SJSA1 (cell line): ENCODE data around the gene CLASP2. TPM values are rescaled to one million over a fixed set of nuclear protein-coding genes. Genes with fewer than 3 reads are reported as not detected.

Experiments
- DNase-seq, 2 experiments: peaks; one replicate each; pipeline ENCODE4 v3.0.0-alpha.2; 2015 to 2020; ENCODE audit warnings: low spot score in 2 of 2, low read depth in 1 of 2
- H3K27ac ChIP-seq: fragments of 250-450 bp; sonication (Bioruptor Pico); 2 replicates; pipeline ENCODE4 v1.5.1; 2020; ENCODE audit warnings: mild to moderate bottlenecking, moderate library complexity
- H3K27me3 ChIP-seq: fragments of 250-450 bp; sonication (Bioruptor Pico); replicated peaks from 2 replicates; pipeline ENCODE4 v1.5.1; 2020; ENCODE audit warnings: mild to moderate bottlenecking, moderate library complexity
- H3K36me3 ChIP-seq: fragments of 250-450 bp; sonication (Bioruptor Pico); 2 replicates; pipeline ENCODE4 v1.5.1; 2020; ENCODE audit warnings: mild to moderate bottlenecking
- H3K4me1 ChIP-seq: fragments of 250-450 bp; sonication (Bioruptor Pico); replicated peaks from 2 replicates; pipeline ENCODE4 v1.6.1; 2021; ENCODE audit warnings: mild to moderate bottlenecking
- H3K4me3 ChIP-seq: fragments of 250-450 bp; sonication (Bioruptor Pico); 2 replicates; pipeline ENCODE4 v1.5.1; 2020; ENCODE audit warnings: mild to moderate bottlenecking
- H3K9me3 ChIP-seq: fragments of 250-450 bp; sonication (Bioruptor Pico); replicated peaks from 2 replicates; pipeline ENCODE4 v1.5.1; 2020; ENCODE audit warnings: mild to moderate bottlenecking
- total RNA-seq: library from RNA; depleted of rRNA; stranded (reverse); fragments of >200 nt; shearing (Covaris generic); gene quantifications from 2 replicates; pipeline ENCODE4 v1.2.3, GENCODE V29; 2014

The CLASP2 gene
- total RNA-seq, 1 experiment from 2014 or later, result 51.2 TPM

DNA sequence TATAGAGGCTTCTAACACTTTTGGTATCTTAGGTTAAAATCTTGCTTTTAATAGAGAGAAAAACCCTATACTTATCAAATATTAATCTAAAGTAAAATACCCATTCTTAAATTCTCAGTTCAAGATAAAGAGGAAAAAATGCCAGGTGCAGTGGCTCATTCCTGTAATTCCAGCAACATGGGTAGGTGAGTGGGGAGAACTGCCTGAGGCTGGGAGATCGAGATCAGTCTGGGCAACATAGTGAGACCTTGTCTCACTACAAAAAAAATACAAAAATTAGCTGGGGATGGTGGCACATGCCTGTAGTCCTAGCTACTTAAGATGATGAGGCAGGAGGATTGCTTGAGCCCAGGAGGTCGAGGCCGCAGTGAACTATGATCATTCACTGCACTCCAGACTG is 135.8 kb downstream of the CLASP2 start:
- Histone ChIP-seq H3K4me1 (peaks cover 25% of the 10 kb centered on the region), H3K9me3 (no peaks in the 10 kb centered on the region), H3K27me3 (no peaks in the 10 kb centered on the region), H3K4me3 (no peak overlapping the region), H3K36me3 (no peaks in the 10 kb centered on the region), H3K27ac (no peak overlapping the region)
- no peak for DNase-seq

DNA sequence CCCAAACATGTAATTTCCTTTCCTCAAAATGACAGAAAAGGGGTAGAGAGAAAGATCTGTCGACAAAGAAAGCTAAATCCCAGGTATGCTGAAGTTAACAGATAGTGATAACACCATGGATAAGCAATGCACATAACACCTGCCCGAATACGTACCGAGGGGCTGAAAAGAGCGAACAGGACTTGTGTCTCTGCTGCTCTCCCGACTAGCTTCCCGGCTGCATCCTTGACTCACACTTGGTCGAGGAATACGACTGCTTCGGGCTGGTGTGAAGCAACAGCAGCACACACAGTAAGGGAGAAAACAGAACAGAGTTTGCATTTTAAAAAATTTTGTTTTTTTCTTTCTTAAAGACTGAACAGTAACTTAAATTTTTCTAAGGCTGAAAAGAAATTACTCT is 136.4 kb downstream of the CLASP2 start:
- no peak overlapping the region for H3K27ac ChIP-seq
- DNase-seq, result no peak
- no peaks in the 10 kb centered on the region for H3K9me3 ChIP-seq
- no peaks in the 10 kb centered on the region for H3K36me3 ChIP-seq
- no peaks in the 10 kb centered on the region for H3K27me3 ChIP-seq
- H3K4me3 ChIP-seq, result no peak overlapping the region
- peaks cover 26% of the 10 kb centered on the region for H3K4me1 ChIP-seq

DNA sequence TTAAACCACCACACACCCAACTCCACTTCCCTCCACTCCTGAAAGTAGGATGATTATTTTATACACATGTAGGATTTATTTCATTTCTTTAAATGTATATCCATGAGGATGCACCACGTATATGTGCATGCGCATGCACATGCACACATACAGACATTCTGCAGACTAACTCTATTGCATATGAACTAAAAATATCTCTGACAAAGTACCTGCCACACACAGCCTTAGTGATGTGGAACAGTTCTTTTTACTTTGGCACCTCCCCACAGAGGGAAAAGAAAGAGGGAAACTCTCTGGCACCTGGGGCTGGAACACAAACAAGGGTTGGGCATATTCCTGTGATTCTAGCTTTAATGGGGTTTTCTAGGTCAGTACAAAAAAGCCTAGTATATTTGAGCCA is 138.2 kb downstream of the CLASP2 start:
- Histone ChIP-seq H3K27me3 (no peaks in the 10 kb centered on the region), H3K4me3 (no peak overlapping the region), H3K27ac (peak overlapping the region; percentile 49), H3K36me3 (no peaks in the 10 kb centered on the region), H3K9me3 (no peaks in the 10 kb centered on the region), H3K4me1 (peaks cover 26% of the 10 kb centered on the region)
- peak in 1 of 2 experiments; percentile 1 for DNase-seq

DNA sequence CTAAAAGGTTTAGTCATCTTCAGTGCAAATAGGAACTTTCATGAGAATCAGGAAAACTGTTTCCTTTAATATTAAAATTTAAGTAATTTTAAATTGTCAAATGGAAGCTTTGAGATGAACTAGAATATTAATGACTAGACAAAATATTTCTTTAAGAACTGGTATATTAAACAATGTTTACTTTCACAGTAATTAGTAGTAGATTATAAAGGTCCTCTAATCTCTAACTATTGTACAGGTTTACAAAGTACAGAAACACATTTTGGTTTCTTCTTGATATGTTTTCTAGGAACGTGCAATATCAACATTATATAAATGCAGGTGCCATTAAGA is 138.9 kb downstream of the CLASP2 start:
- Histone ChIP-seq H3K4me3 (no peak overlapping the region), H3K36me3 (no peaks in the 10 kb centered on the region), H3K9me3 (no peaks in the 10 kb centered on the region), H3K4me1 (peaks cover 26% of the 10 kb centered on the region), H3K27me3 (no peaks in the 10 kb centered on the region), H3K27ac (peak overlapping the region; percentile 49)
- DNase-seq, result no peak

DNA sequence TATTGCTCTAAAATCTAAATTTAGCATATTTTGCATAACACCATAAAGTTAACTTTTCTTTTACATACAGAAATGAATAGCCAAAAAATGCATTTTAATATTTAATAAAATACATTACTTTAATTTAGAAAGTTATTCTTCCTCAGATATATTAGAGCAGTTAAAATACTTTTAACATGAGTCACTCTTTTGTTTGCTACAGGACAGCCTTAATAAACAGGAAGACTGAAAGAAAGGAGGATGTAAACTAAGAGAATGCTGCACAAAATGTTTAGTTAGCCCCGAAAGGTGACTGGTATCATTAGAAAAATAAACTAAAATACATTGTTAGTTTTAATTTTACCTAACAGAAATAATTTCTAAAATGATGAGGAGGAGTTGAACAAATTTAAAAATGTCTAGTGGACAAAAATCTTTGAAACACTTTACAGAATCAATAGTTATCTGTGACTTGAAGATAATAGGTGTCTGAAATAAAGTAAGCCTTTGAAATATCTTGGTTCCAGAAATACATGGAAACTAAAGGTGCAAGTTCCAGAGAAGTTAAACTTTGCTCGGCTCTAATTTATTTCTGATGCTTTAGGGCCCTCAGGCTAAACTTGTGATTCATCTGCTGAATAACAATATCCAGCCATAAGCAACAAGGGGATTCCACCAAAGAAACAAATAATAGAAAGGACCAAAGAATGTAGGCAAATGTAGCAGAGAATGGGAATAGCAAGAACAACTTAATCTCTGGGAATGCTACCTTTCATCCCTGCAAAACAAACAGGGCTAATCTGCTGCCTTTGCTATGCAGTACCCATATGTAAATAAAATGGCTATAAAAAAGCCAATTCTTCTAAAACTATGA is 139.5 kb downstream of the CLASP2 start:
- Histone ChIP-seq H3K27ac (peak overlapping the region; percentile 80), H3K4me3 (no peak overlapping the region), H3K36me3 (no peaks in the 10 kb centered on the region)

DNA sequence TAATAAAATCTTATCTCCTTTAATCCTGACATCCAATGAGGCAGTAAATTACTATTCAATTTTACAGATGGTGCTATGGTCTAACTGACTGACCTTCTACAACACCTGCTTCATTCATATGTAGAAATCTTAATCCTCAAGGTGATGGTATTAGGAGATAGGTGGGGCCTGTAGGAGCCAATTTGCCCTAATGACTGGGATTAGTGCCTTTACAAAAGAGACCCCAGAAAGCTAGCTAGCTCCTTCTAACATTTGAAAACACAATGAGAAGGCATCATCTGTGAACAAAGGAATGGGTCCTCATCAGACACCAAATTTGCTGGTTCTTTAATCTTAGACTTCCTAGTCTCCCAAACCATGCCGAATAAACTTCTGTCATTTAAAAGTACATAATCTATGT is 140.5 kb downstream of the CLASP2 start:
- Histone ChIP-seq H3K4me3 (no peak overlapping the region), H3K27ac (peak overlapping the region; percentile 80), H3K27me3 (no peaks in the 10 kb centered on the region), H3K9me3 (no peaks in the 10 kb centered on the region), H3K36me3 (peaks cover 3% of the 10 kb centered on the region), H3K4me1 (peaks cover 26% of the 10 kb centered on the region)
- DNase-seq, result no peak

More for the DNA sequence above, 139.5 kb downstream of the CLASP2 start:
- peaks cover 26% of the 10 kb centered on the region for H3K4me1 ChIP-seq
- peak; percentile 48 to 81 for DNase-seq
- H3K9me3 ChIP-seq, result no peaks in the 10 kb centered on the region
- no peaks in the 10 kb centered on the region for H3K27me3 ChIP-seq

DNA sequence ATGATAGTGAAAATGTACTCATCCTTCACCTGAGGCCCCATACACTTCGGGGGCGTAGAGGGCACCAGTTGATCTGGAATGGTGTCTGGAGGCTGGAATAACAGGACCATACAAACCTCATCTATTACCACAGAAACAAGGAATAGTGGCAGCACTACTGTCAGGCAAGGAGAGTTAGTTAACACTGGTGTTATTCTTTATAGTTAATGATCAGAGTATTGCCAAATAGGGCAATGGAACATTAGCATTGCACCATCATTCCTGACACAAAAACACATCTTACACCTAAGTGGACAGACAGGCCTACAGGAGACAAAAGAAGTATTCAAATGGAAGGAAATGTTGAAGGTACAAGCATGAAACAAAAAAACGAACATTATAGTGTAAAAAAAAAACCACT is 140.9 kb downstream of the CLASP2 start:
- H3K4me3 ChIP-seq, result no peak overlapping the region
- no peaks in the 10 kb centered on the region for H3K27me3 ChIP-seq
- no peak for DNase-seq
- H3K4me1 ChIP-seq, result peaks cover 26% of the 10 kb centered on the region
- no peaks in the 10 kb centered on the region for H3K9me3 ChIP-seq
- no peak overlapping the region; the same call in 1 of the 2 replicates for H3K27ac ChIP-seq
- peaks cover 3% of the 10 kb centered on the region for H3K36me3 ChIP-seq

DNA sequence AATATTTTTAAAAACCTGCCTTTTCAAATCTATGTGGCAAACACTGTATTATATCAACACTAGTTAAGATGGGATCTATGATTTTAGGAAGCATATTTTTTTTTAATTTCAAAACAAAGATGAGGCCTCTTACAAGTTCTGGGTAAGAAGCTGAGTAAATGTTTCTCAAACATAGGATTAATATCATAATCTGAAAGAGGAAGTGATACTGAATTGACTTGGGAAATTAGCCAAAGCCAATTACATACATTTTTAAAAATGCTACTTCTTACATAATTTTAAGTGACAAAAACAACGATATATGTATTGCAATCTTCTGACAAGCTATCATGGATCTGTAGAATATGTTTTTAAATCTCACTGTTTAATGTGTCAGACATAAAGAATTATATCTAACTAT is 142.7 kb downstream of the CLASP2 start:
- no peak overlapping the region for H3K4me3 ChIP-seq
- H3K27me3 ChIP-seq, result no peaks in the 10 kb centered on the region
- H3K27ac ChIP-seq, result no peak overlapping the region
- H3K36me3 ChIP-seq, result peaks cover 3% of the 10 kb centered on the region
- H3K4me1 ChIP-seq, result peaks cover 26% of the 10 kb centered on the region
- no peak for DNase-seq
- H3K9me3 ChIP-seq, result no peaks in the 10 kb centered on the region

DNA sequence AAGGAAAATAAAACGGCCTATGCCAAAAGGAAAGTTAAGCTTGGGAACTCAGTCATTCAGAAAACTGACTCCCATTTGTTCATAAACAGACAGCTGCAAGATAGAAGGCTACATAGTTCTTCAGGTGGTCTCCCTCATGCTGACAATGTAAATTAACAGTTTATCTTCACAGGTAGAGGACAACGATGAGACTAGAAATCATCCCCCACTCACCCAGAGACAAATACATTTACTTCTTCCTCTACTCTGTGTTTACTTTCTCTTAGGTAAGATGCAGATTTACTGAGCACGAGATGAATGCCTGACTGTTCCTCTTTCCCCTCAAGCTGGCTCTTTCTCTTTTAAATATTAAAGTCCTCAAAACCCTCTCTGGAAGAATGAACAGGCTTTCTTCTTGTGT is 160.2 kb downstream of the CLASP2 start:
- Histone ChIP-seq H3K4me1 (no peaks in the 10 kb centered on the region), H3K36me3 (no peaks in the 10 kb centered on the region), H3K4me3 (no peak overlapping the region), H3K9me3 (no peaks in the 10 kb centered on the region), H3K27ac (no peak overlapping the region), H3K27me3 (no peaks in the 10 kb centered on the region)
- no peak for DNase-seq

DNA sequence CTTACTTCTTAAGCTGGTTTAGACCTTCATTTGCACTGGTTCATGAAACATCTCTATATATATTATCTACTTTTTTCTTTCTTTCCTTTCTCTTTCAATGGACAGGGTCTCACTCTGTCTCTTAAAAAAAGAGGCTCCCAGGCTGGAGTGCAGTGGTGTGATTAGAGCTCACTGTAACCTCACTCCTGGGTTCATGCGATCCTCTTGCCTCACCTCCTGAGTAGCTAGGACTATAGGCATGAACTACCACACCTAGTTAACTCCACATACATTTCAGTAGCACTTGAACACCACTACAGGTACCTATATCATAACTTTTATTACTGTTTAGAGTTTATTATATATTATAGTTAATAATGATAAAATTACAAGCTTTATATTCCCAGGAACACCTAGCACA is 160.8 kb downstream of the CLASP2 start:
- no peak for DNase-seq
- H3K36me3 ChIP-seq, result no peaks in the 10 kb centered on the region
- no peak overlapping the region for H3K27ac ChIP-seq
- H3K4me3 ChIP-seq, result no peak overlapping the region
- no peaks in the 10 kb centered on the region for H3K9me3 ChIP-seq
- no peaks in the 10 kb centered on the region for H3K27me3 ChIP-seq
- no peaks in the 10 kb centered on the region for H3K4me1 ChIP-seq

DNA sequence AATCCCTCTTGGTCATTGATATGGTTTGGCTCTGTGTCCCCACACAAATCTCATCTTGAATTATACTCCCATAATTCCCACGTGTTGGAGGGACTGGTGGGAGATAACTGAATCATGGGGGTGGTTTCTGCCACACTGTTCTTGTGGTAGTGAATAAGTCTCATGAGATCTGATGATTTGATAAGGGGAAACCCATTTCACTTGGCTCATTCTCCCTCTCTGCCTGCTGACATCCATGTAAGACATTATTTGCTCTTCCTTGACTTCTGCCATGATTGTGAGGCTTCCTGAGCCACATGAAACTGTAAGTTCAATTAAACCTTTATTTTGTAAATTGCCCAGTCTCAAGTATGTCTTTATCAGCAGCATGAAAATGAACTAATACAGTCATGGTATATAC is 171.0 kb downstream of the CLASP2 start:
- Histone ChIP-seq H3K36me3 (peaks cover 7% of the 10 kb centered on the region), H3K4me3 (no peak overlapping the region), H3K9me3 (no peaks in the 10 kb centered on the region), H3K27me3 (no peaks in the 10 kb centered on the region), H3K27ac (no peak overlapping the region), H3K4me1 (no peaks in the 10 kb centered on the region)
- no peak for DNase-seq

DNA sequence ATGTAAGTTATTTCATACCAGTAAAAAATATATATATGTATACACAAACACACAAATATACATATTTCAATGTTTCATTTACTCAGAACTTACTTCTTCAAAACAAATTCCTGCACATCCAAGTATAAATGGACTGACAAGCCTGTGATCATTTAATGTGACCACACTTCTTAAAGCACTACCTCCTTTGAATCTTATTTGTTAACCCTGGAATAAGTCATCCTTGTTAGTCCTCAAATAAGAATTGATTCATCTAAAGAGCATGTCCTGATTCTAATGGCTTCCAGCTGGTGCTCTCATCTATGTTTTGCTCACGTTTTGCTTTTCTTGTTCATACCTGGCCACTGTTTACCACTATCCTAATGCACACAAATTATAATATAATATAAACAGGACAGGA is 173.9 kb downstream of the CLASP2 start:
- no peaks in the 10 kb centered on the region for H3K9me3 ChIP-seq
- H3K27ac ChIP-seq, result no peak overlapping the region
- H3K36me3 ChIP-seq, result peaks cover 4% of the 10 kb centered on the region
- H3K4me3 ChIP-seq, result no peak overlapping the region
- no peaks in the 10 kb centered on the region for H3K4me1 ChIP-seq
- H3K27me3 ChIP-seq, result no peaks in the 10 kb centered on the region
- no peak for DNase-seq

DNA sequence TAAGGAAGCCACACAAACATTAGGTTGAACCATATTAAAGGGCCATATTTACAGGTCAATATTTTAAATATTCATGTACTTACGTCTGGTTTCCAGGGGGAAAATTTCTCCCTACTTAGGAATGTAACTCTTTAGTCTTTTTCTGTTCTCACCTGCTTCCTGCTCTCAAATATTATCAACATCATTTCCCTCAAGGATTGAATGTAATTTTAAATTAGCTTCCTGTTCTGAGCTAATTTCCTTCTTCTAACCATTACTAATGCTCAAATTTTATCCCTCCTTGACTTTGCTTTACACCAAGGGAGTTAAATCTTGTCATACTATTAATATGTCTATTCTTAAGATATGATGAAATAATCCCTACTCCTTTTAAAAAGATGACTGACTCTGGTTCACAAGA is 174.5 kb downstream of the CLASP2 start:
- DNase-seq, result no peak
- H3K36me3 ChIP-seq, result no peaks in the 10 kb centered on the region
- H3K4me1 ChIP-seq, result no peaks in the 10 kb centered on the region
- no peak overlapping the region for H3K27ac ChIP-seq
- no peaks in the 10 kb centered on the region for H3K27me3 ChIP-seq
- no peak overlapping the region for H3K4me3 ChIP-seq
- H3K9me3 ChIP-seq, result no peaks in the 10 kb centered on the region

DNA sequence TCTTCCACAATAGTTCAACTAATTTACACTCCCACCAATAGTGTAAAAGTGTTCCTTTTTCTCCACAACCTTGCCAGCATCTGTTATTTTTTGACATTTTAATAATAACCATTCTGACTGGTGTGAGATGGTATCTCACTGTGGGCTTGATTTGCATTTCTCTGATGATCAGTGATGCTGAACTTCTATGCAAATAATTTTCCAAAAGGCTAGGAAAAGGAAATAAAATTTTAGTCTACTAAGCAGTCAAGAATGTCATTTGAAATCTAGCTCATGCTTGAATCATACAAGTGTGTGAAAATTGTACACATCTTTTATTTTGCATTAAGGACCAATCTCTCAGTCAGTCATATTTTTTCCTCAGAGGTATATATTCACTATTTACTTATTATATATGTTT is 176.1 kb downstream of the CLASP2 start:
- H3K27me3 ChIP-seq, result no peaks in the 10 kb centered on the region
- H3K4me1 ChIP-seq, result no peaks in the 10 kb centered on the region
- no peak overlapping the region for H3K4me3 ChIP-seq
- no peak for DNase-seq
- no peaks in the 10 kb centered on the region for H3K9me3 ChIP-seq
- no peaks in the 10 kb centered on the region for H3K36me3 ChIP-seq
- no peak overlapping the region for H3K27ac ChIP-seq
